HG03139 (cell line): ENCODE results near the gene PRKCH.

Source experiments
- ATAC-seq: cut with Tn5 transposase; IDR thresholded peaks from one replicate; pipeline ENCODE4 v1.9.1; 2021; ENCODE audit not compliant: unreplicated experiment

The PRKCH gene

DNA sequence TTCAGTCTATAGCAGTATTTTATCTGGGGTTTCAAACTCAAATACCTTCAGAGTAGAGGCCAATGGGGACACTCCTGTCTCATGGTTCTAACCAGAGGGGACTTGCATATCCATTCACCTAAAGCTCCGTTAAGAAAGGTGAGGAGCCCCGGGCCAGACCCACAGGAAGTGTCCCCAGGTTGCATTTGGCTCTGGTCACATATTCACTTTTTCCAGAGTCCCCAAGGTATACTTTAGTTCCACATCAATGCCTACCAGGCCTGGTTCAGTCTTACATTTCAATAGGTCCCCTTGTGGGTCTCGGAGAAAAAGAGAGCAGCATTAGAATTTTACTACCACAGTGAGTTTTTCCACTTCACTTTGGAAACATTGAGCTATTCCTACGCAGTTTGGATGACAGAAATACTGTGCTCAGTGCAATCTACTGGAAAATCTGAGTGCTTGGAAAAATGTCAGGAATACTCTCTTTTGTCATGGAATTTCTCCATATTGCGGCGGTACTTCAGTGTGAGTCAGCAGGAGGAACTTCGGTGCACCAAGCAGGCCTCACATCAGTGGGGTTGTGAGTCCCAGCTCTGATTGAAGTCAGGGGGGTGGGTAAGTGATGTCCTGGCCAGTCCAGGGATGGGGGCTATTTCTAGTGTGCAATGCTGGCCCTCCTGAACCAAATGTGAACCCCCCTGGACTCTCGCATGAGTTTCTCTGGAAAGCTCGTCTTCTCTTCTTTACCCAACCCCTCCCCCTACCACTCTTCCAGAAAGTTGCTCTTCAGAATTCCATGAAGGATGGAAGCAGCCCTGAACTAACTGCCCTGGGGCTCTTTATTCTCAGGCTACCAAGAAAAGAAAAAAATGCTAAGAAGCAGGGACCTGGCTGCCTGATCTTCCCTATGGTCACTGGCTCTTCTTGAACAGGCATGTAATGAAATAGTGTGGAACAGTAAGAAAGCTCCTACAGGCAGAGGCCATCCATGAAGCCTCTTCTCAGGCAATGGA, 184.7 kb downstream of the PRKCH start:
- ATAC-seq: no peak

DNA sequence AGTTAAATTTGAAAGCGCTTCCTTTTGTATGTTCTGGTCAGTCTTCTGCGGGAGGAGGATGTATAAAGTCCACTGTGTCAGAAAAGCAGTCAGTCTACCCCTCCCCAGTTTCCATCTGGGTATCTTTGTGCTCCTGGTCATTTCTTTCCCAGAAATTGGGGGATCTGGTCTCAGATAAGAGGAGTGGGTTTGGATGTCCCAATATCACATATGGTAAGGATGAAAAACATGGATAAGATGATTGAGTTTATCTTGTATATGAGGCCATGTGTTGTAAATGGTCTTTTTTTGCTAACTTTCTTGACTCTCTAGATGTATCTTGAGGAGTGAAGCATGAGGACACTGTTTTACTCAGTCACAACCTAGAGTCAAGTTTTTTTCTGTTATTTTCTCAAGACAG, 187.1 kb downstream of the PRKCH start:
- no peak for ATAC-seq

DNA sequence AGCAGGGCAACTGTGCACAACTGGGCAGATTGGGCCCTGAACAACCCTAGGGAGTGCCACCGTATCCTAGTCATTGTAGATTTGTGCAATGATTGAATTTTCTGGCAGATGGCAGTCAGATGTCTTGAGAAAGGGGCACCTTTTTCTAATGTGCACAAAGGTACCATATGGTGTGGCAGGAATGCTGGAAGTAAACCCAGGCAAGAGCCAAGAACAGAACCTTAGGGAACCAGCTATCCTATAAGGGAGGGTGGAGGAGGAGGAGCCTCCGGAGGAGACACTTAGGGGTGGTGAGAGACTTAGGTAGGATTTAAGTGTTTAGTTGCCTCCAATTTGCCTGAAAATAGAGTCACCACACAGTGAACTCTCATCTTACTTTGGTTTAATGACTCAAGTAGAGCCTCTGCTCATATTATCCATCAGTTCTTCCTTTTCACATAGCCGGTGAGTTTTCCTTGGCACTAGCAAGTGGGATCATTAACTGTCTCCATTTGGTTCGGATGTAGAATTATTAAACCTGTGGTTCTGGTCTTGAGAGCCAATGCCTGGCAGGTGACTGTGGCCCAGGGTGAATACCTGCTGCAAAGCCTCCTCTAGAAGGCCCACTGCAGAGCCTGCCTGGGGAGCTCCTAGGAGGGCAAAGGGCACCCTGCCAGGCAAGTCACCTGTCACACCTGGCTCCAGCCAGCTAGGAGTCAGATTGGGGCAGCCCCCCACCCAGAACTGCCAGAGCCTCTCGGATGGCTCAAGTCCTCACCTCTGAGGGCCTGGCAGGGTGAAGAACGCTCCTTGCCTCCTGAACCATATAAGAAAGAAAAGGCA, 189.6 kb downstream of the PRKCH start:
- ATAC-seq: no peak

DNA sequence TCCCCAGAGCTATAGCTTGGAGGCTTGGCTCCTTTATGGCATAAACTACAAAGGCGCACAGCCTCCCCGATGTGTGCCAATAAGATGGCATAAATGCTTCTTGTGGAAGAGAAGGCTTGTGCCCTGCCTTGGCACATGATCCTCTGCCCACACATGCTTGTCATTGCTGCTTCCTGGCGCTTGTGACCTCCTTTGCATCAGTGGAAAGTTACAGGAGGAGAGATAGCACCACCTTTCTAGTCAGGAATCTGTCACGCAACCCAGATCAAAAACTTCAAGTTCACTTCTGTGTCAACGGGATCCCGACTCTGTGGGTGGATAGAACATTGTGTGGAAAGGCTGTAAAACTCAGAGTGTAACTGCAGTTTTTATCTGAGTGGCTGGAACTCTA, 190.2 kb downstream of the PRKCH start:
- ATAC-seq: no peak

DNA sequence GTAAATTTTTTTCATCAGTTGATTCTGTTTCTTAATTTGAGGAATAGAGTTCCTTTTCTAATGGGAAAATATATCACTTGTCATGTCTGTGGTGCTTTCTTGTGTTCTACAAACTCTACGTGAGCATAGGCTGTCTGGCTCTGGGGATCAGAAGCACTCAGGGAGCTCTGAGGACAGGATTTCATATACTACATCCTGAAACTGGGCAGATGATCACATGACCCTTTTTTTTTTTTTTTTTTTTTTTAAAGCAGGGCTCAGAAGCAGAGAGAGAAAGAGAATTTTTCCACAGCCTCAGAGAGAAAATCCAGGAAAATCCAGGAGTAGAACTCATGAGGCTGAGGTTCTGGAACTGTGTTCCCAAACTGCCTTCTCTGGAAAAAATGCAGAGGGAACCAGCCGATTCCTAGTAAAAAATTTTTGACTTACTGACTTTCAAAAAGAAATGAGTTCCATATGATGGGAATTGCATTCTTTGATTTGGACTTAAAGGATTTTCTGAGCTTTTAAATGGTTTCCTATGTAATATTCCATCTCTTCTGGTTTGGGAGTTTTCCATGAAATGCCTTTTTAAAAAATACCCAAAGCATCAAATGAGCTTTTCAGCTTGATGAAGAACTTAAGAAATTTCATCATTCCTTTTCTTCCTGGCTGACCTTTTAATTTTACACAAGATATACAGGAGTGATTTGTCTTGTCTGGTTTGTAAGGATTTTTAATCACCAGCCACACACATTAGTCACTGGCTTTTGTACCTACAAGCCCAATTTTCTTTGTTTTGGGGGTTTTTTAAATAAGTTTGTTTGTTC, 190.9 kb downstream of the PRKCH start:
- no peak for ATAC-seq

DNA sequence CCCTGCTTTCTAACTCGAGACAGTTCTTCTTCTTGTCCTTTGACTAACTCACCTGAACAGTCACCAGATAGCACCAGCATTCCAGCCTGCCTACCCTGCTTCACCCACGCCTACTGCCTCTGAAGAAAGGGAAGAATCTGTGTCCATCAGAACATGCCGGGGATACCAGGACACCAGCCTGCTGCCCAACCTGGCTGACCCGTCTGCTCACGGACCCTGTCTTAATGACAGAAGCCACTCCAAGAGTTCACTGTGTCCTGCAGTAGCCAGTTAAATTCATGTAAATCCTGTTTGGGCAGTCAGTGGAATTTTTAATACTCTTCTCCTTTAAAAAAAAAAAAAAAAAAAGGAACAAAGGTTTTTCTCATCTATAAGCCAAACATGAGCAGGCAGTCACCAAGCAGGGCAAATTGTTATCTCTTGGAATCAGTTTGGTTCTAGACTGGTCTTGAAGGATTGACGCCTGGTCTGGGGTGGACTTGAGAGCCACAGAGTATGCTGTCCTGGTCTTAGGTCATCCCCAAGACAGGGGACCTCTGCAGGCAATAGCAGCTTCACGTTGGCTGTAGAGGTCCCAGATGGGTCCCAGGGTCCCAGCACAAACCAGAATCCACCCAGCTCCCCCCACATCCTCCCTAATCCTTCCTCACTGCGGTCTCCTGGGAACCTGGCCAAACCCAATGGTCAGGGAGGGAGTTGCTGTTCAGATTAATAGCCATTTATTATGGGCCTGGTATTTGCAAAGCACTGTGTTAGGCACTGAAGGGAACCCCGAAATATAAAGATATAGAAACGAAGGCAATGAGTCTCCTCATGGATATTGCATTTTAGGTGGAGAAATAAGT, 192.8 kb downstream of the PRKCH start:
- no peak for ATAC-seq

DNA sequence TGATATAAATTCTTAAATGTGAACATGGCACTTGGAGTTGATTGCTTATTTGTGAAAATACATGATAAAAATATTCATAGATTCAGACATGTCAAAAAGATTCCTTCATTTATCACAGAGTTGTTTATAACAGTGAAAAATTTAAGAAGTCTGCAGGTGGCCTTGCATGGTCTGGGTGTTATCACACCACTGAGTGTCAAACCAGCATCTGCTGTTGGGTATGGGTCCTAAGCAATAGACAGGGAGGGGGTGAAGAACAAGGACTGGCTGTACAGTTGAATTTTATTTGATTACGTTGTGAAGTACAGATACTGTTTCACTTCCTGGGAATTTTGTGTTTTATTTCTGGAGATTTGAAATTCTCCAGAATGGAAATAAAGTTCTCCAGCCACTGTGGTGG, 193.5 kb downstream of the PRKCH start:
- ATAC-seq: no peak

DNA sequence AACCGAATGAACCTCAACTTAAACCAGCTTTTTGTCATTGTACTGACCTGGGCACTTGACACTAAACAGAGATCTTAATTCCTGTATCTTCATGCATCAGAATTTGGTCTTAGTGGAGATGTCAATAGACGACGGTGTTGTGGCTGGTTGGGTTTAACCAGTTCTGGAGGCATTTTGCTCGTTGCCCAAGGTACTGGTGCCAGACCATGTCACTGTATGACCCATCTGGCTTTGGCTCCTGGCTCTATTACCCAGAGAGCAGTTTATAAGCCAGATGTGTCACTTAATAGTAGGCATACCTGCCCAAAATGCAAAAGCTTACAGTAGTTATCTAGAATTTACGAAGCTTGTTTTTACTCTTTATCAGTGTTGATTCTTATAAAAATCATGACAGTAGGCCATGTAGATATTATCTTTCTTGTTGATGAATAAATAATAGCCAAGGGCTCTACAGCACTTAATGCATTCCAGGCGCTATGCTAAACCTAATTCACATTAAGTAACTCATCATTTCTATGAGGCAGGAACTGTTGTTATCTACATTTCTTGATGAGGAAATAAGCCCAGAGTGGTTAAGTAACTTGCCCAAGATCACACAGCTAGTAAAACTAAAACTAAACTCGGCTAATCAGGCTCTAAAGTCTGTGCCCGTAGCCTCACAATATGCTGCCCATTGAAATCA, 194.2 kb downstream of the PRKCH start:
- ATAC-seq: no peak

DNA sequence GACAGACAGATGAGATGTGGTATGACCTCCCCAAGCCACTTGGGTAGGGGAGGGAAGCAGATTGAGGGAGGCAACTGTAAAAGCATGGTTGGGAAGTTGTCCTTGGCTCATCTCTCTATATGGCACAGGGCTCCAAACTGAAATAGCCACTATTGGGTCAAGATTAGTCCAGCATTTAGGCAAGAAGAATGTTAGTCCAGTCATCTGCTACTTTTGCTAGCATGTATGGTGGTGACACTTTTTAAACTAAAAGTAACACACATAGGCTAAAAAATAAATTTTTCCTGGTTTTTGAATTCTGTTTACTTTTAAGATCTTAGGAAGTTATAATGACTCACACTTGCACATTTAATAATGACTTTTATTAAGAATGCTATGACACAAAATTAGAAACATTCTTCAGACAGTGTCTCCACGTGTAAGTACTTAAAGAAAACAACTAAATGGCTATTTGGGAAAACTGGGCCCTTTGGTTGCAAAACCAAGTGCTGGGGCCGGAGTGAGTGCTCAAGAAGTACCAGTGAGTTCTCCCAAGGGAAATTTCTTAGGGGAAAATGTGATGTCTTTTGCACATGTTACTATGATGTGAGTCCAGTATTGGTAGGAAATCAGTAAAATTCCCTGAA, 194.9 kb downstream of the PRKCH start:
- no peak for ATAC-seq

DNA sequence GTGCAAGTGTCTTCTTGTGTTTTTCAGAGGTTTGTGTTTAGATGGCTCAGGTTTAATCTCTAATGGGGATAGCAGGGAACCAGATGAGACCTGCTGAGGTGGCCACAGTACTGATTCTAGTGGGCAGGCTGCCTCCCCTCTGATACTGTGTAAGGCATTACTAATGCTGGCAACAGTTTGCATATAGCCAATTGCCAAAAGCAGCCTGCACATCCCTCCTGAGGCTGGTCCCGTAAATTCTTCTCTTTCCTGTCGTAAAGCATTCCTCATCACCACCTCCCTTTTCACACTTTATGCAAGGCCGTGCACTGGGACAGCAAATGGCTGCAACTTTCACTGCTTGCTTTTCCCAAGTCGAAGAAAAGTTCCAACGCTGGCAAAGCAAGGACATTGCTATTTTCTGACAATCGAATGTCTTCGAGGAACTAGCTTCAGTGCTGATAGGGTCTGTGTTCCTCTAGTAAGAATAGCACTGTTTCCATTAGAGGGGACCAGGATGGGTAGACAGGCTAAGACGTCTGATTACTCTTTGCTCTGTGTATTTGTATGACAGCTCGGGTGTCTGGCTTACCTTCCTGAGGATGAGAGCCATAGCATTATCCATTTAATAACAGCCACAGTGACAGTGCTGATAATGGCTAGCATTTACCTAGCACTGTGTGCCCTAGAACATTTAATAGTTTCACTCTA, 195.7 kb downstream of the PRKCH start:
- ATAC-seq: no peak

DNA sequence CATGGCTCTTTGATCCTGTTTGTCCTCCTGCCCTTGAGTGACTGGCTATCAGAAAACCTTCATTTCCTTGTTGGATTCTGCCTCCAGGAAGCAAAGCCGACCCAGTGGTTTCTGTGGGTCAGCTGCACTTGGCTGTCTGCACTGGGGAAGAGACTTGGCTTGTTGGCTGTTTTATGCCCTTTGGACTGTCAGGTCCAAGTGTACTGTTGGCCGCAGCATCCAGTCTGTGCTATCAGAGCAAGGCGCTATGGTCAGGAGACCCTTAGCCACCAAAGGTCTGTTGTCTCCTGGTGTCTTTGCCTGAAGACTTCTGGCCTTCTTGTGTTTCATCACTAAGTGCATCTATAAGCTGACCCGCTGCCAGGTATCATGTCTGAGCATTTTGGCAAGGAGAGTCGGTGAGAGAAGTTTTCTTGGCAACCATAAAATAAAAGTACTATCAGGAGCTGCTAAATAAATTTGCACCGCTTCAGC, 196.6 kb downstream of the PRKCH start:
- no peak for ATAC-seq

DNA sequence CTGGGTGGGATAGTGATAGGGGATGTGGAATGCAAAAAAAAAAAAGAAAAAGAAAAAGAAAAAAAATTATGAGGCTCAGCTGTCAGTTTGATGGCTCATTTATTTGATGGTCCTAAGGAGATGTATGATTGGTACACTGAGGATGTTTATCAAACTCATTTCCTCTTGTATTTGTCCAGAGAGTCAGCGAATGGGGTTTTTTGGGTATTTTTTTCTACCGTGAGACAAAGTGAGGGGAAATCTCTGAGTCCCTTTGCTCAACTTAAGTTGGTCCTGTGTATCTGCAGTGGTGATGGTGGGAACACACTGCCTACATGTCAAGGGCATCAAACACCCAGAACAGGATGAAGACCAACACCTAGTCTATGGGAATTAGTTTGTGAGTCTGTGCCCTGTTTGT, 197.0 kb downstream of the PRKCH start:
- ATAC-seq: no peak

DNA sequence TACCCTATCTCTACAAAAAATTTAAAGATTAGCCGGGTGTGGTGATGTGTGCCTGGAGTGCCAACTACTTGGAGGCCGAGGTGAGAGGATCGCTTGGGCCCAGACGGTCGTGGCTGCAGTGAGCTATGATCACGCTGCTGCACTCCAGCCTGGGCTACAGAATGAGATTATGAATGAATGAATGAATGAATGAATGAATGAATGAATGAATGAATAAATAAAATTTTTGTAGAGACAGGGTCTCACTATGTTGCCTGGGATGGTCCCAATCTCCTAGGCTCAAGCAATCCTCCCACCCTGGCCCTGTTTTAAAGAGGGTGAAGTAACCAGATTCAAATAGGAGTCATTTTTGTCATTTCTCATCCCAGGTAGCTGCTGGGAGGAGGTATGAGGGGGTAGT, 197.7 kb downstream of the PRKCH start:
- no peak for ATAC-seq

DNA sequence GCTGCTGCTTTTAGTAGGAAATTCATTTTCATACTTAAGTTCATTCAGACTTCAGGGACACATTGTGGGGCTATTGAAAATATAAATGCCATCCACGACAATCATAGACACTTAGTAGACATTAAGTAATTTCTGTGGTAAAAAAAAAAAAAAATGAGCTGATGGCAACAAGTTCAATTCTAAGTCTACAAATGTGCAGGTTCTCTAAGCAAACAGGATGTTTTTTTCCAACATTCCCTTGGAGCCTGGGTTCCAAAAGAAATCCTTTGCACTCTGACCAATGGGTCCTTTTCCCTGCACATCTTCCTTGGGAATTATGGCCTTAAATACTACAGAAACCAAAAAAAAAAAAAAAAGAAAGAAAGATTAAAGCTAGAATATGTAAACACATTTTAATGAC, 198.4 kb downstream of the PRKCH start:
- ATAC-seq: no peak

DNA sequence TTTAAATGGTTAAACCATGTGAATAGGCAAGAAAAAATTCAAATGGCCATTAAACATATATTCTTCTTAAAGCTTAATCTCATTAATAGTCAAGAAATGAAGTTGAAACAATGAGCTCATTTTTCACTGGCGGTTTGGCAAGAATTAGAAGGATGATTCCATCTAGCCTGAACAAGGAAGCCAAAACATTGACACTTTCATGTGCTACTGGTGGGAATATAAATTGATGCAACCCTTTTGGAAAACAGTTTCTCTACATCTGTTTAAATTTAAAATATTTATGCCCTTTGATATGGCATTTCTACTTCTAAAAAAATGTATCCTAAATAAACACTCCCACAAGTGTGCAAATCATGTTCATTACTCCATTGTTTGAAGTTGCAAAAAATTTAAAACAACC, 199.2 kb downstream of the PRKCH start:
- no peak for ATAC-seq

DNA sequence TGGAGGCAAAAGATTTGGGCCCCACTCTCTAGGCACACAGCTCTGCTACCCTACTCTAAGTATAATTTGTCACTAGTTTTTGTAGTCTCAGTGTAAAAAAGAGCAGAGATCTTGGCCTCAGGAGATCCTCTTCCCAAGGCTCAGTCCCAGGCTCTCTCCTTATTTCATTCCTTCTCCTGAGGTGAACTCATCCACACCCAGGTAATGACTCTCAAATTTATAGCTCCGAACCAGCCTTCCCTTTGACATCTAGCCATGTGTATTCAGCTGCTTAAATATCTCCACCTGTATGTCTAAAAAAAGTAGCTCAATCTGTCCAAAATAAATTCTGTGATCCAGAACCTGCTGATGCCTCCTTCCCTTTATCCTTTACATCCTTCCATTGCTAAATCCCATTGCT, 200.4 kb downstream of the PRKCH start:
- ATAC-seq: no peak

DNA sequence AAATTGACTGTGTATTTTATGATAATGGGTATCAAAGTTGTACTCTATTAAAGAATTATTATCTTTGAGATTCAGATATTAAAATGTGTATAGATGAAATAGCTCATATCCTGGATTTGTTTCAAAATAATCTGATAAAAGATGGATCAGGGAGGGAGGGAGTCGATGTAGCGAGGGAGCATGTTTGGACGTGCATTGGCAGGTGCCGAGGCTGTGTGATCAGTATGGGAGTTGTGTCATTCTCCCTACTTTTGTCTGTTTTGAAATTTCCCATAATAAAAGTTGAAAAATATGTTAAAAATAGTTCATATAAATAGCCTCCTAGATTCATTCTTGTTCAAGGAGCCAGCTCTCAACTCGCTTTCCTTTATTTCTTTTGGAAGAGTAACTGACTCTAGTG, 202.4 kb downstream of the PRKCH start:
- ATAC-seq: no peak

DNA sequence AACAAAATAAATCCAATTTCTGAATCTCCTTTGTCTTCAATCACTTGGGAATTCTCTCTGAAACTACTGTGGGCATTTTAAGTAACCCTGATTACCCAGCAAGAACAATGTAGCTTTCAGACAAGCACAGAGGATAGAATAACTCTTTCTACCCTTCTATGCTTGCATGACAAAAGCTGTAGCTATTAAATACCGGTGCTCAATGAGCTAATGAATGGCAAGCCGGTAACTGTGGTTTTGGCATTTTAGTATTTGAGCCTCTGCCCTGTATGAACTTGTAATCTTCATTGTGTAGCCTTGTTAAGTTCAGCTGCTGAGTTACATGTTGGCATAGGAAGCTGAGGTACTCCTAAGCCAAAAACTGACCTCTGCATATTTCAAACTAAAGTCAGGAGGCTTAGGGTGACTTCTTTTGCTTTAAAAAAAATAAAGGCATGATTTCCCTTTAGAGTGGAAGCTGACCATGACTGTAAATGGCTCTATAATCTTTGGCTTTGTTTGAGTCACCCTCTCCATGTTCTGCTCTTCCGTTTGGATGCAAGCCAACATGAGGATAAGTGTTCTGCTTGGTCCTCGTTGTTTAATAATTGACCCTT, 202.9 kb downstream of the PRKCH start:
- no peak for ATAC-seq
